Measurements from ENCODE around the gene MAST4.

The MAST4 gene

GRCh38 chr5:67178966-67179365 is 582.8 kb downstream of the MAST4 start:
- TF ChIP-seq CTCF (IDR thresholded peaks at IDR 0.05; ENCODE audit: borderline replicate concordance, control extremely low read depth, extremely low read depth, insufficient read depth, missing control alignments), result no peak
- in situ Hi-C loops (cut with MboI; ENCODE audit: low sequenced_read_pairs, unreplicated experiment), result no loop called here
- DNase-seq (ENCODE audit: low spot score), result no peak

GRCh38 chr5:67179697-67180361 is 583.6 kb downstream of the MAST4 start:
- no peak for TF ChIP-seq CTCF (IDR thresholded peaks at IDR 0.05; ENCODE audit: borderline replicate concordance, control extremely low read depth, extremely low read depth, insufficient read depth, missing control alignments)
- DNase-seq (ENCODE audit: low spot score), result no peak
- in situ Hi-C loops (cut with MboI; ENCODE audit: low sequenced_read_pairs, unreplicated experiment), result no loop called here

GRCh38 chr5:67181648-67182221 is 585.5 kb downstream of the MAST4 start:
- TF ChIP-seq CTCF (IDR thresholded peaks at IDR 0.05; ENCODE audit: borderline replicate concordance, control extremely low read depth, extremely low read depth, insufficient read depth, missing control alignments), result no peak
- DNase-seq (ENCODE audit: low spot score), result no peak
- in situ Hi-C loops (cut with MboI; ENCODE audit: low sequenced_read_pairs, unreplicated experiment), result no loop called here

- no peak for TF ChIP-seq CTCF (IDR thresholded peaks at IDR 0.05; ENCODE audit: borderline replicate concordance, control extremely low read depth, extremely low read depth, insufficient read depth, missing control alignments)
Observed at GRCh38 chr5:67182301-67182790, 586.2 kb downstream of the MAST4 start.

GRCh38 chr5:67183859-67184258 is 587.7 kb downstream of the MAST4 start:
- no peak for DNase-seq (ENCODE audit: low spot score)
- no peak for TF ChIP-seq CTCF (IDR thresholded peaks at IDR 0.05; ENCODE audit: borderline replicate concordance, control extremely low read depth, extremely low read depth, insufficient read depth, missing control alignments)
- in situ Hi-C loops (cut with MboI; ENCODE audit: low sequenced_read_pairs, unreplicated experiment), result no loop called here

More at GRCh38 chr5:67182301-67182790, 586.2 kb downstream of the MAST4 start:
- in situ Hi-C loops (cut with MboI; ENCODE audit: low sequenced_read_pairs, unreplicated experiment), result no loop called here
- no peak for DNase-seq (ENCODE audit: low spot score)

- no peak for DNase-seq (ENCODE audit: low spot score)
- in situ Hi-C loops (cut with MboI; ENCODE audit: low sequenced_read_pairs, unreplicated experiment), result no loop called here
- TF ChIP-seq CTCF (IDR thresholded peaks at IDR 0.05; ENCODE audit: borderline replicate concordance, control extremely low read depth, extremely low read depth, insufficient read depth, missing control alignments), result no peak
Observed at GRCh38 chr5:67187006-67187715, 591.0 kb downstream of the MAST4 start.

Measured in GM13976 (cell line).